Endodermal cell (in vitro differentiated cells): ENCODE results near the gene TAS2R1. TPM values are rescaled to one million over a fixed set of nuclear protein-coding genes. Genes with fewer than 3 reads are reported as not detected.

ENCODE experiments used
- DNase-seq: peaks from one replicate; pipeline ENCODE4 v3.0.0-alpha.2; 2017
- H3K27ac ChIP-seq: 2 replicates; pipeline ENCODE4 v1.5.1; 2013; ENCODE audit warnings: mild to moderate bottlenecking, low read depth, low read length, moderate library complexity
- H3K27me3 ChIP-seq: 2 replicates; pipeline ENCODE4 v1.6.1; 2013; ENCODE audit warnings: mild to moderate bottlenecking, low read length, moderate library complexity; ENCODE audit not compliant: insufficient read depth, control insufficient read depth, poor library complexity, severe bottlenecking
- H3K36me3 ChIP-seq: 2 replicates; pipeline ENCODE4 v1.7.0; 2013; ENCODE audit warnings: mild to moderate bottlenecking, low read length, moderate library complexity; ENCODE audit not compliant: control insufficient read depth, insufficient read depth
- H3K4me1 ChIP-seq: one replicate; pipeline ENCODE4 v1.7.0; 2013; ENCODE audit warnings: low read length; ENCODE audit not compliant: control insufficient read depth, insufficient read depth
- H3K4me3 ChIP-seq: 2 replicates; pipeline ENCODE4 v1.5.1; 2013; ENCODE audit warnings: mild to moderate bottlenecking, low read length, moderate library complexity
- H3K9ac ChIP-seq: 2 replicates; pipeline ENCODE4 v1.6.1; 2013; ENCODE audit warnings: mild to moderate bottlenecking, low read length, moderate library complexity; ENCODE audit not compliant: poor library complexity, severe bottlenecking; ENCODE audit errors: extremely low read depth
- H3K9me3 ChIP-seq: 2 replicates; pipeline ENCODE4 v1.6.1; 2013; ENCODE audit warnings: mild to moderate bottlenecking, low read length, moderate library complexity; ENCODE audit not compliant: control insufficient read depth
- H3K27ac Mint-ChIP-seq: 2 replicates; pipeline ENCODE4 v1.8.0; 2020; ENCODE audit warnings: mixed read lengths
- H3K27me3 Mint-ChIP-seq: 2 replicates; pipeline ENCODE4 v1.8.0; 2021; ENCODE audit warnings: mild to moderate bottlenecking, mixed read lengths; ENCODE audit not compliant: insufficient read depth
- H3K36me3 Mint-ChIP-seq: 2 replicates; pipeline ENCODE4 v1.8.0; 2020; ENCODE audit warnings: low read depth, mixed read lengths
- H3K4me1 Mint-ChIP-seq: 2 replicates; pipeline ENCODE4 v1.8.0; 2020; ENCODE audit warnings: mixed read lengths
- H3K4me3 Mint-ChIP-seq: 2 replicates; pipeline ENCODE4 v1.8.0; 2020; ENCODE audit warnings: mild to moderate bottlenecking, moderate library complexity, mixed read lengths
- H3K9me3 Mint-ChIP-seq: 2 replicates; pipeline ENCODE4 v1.8.0; 2020; ENCODE audit warnings: mild to moderate bottlenecking, mixed read lengths
- CTCF ChIP-seq: fragments of 200-600 bp; sonication (generic); conservative IDR thresholded peaks from 2 replicates; pipeline ENCODE4 v1.5.0; 2021; ENCODE audit warnings: antibody characterized with exemption, mild to moderate bottlenecking
- WGBS, 2 experiments: methylation state at CpG; one replicate each; pipeline versions ENCODE4 v1.1.5 to v1.1.7; 2013; ENCODE audit warnings: missing lambda C conversion rate in 2 of 2, mixed read lengths in 1 of 2; ENCODE audit not compliant: insufficient coverage in 1 of 2, insufficient read length in 1 of 2; 5-methylcytosine and 5-hydroxymethylcytosine counted together
- total RNA-seq, 2 donors: library from RNA; stranded (reverse); fragmentation: NEBNext Ultra II Directional in 1 of 2; extraction: Animal tissue kit (Norgen Biotek cat#: 25700) in 1 of 2; gene quantifications; 2 replicates in 1 of 2; 3 replicates in 1 of 2; pipeline ENCODE4 v1.2.1, GENCODE V29; 2021

The TAS2R1 gene
- total RNA-seq, 2 donors from 2014 or later: 0.24 TPM; not detected in 1

- H3K4me3 Mint-ChIP-seq: no peak overlapping the region
- peaks cover 3% of the 10 kb centered on the region for H3K36me3 Mint-ChIP-seq
Measured at GRCh38 chr5:9596171-9596780, 33.9 kb downstream of the TAS2R1 start.

GRCh38 chr5:9594913-9595312 lies 35.2 kb downstream of the TAS2R1 start:
- no peak for TF ChIP-seq CTCF
- Mint-ChIP-seq H3K9me3 (no peaks in the 10 kb centered on the region), H3K27ac (no peak overlapping the region), H3K4me1 (peaks cover 49% of the 10 kb centered on the region), H3K4me3 (no peak overlapping the region), H3K27me3 (no peaks in the 10 kb centered on the region), H3K36me3 (peaks cover 5% of the 10 kb centered on the region)
- no peak overlapping the region for H3K27ac ChIP-seq
- peaks cover 43% of the 10 kb centered on the region for H3K9me3 ChIP-seq
- H3K36me3 ChIP-seq: peaks cover 57% of the 10 kb centered on the region
- DNase-seq: no peak
- no peaks in the 10 kb centered on the region for H3K27me3 ChIP-seq
- peaks cover 9% of the 10 kb centered on the region for H3K4me1 ChIP-seq
- H3K4me3 ChIP-seq: no peak overlapping the region
- H3K9ac ChIP-seq: no peak overlapping the region

More at GRCh38 chr5:9596171-9596780, 33.9 kb downstream of the TAS2R1 start:
- peaks cover 32% of the 10 kb centered on the region for H3K9me3 ChIP-seq
- no peak for DNase-seq
- peaks cover 12% of the 10 kb centered on the region for H3K4me1 ChIP-seq
- no peaks in the 10 kb centered on the region for H3K27me3 Mint-ChIP-seq
- H3K27ac ChIP-seq: no peak overlapping the region
- H3K4me1 Mint-ChIP-seq: peaks cover 62% of the 10 kb centered on the region
- 63 to 84% methylated on average over 4 to 6 of the region's 6 CpGs for WGBS, 2 experiments
- no peak overlapping the region for H3K4me3 ChIP-seq
- H3K9ac ChIP-seq: no peak overlapping the region
- no peaks in the 10 kb centered on the region for H3K27me3 ChIP-seq
- H3K9me3 Mint-ChIP-seq: no peaks in the 10 kb centered on the region
- H3K36me3 ChIP-seq: peaks cover 44% of the 10 kb centered on the region
- H3K27ac Mint-ChIP-seq: no peak overlapping the region
- no peak for TF ChIP-seq CTCF

- Histone ChIP-seq H3K27ac (no peak overlapping the region), H3K36me3 (peaks cover 63% of the 10 kb centered on the region), H3K4me3 (no peak overlapping the region), H3K9ac (no peak overlapping the region), H3K27me3 (no peaks in the 10 kb centered on the region), H3K9me3 (peaks cover 57% of the 10 kb centered on the region), H3K4me1 (no peaks in the 10 kb centered on the region)
- Mint-ChIP-seq H3K27me3 (peaks cover 6% of the 10 kb centered on the region), H3K4me3 (no peak overlapping the region), H3K27ac (no peak overlapping the region), H3K4me1 (peaks cover under 1% of the 10 kb centered on the region), H3K36me3 (peaks cover 21% of the 10 kb centered on the region), H3K9me3 (peaks cover 7% of the 10 kb centered on the region)
- DNase-seq: no peak
- 88 to 94% methylated on average over 5 to 7 of the region's 7 CpGs for WGBS, 2 experiments
- no peak for TF ChIP-seq CTCF
Measured at GRCh38 chr5:9589049-9589835, 40.9 kb downstream of the TAS2R1 start.
